Activated B cell treated with CpG ODN at 0.5 μM for 24 hours (primary cell): ENCODE measurements around the gene CFAP298. TPM values are rescaled to one million over a fixed set of nuclear protein-coding genes. Genes with fewer than 3 reads are reported as not detected.
"Not testable (repeated sequence)": the region's sequence is repeated elsewhere in the genome, so short reads cannot be mapped to it uniquely, and the experiment has no call there.

Experiments used
- ATAC-seq: fragments of 200-7000 bp; cut with Tn5 transposase; one replicate; pipeline ENCODE4 v1.10.0; 2021; ENCODE audit warnings: low read depth, mild to moderate bottlenecking, moderate library complexity
- CTCF ChIA-PET: fragments of 350-600 bp; sonication (Branson Sonifier 250); formaldehyde crosslinking; loops from one replicate; lab custom pipeline; 2021; ENCODE audit warnings: antibody characterized with exemption; lab: Charles Lee
- POLR2A ChIA-PET: fragments of 350-600 bp; sonication (Branson Sonifier 250); formaldehyde crosslinking; loops from one replicate; lab custom pipeline; 2021; ENCODE audit warnings: antibody characterized with exemption; lab: Charles Lee
- DNase-seq: peaks from one replicate; pipeline ENCODE4 v3.0.0; 2022
- H3K27ac Mint-ChIP-seq: one replicate; pipeline ENCODE4 v1.8.0; 2020; ENCODE audit warnings: mixed read lengths
- H3K27me3 Mint-ChIP-seq: one replicate; pipeline ENCODE4 v1.8.0; 2021; ENCODE audit warnings: mixed read lengths
- H3K36me3 Mint-ChIP-seq: one replicate; pipeline ENCODE4 v1.8.0; 2021; ENCODE audit warnings: low read depth, mixed read lengths
- H3K4me1 Mint-ChIP-seq: one replicate; pipeline ENCODE4 v1.8.0; 2021; ENCODE audit warnings: mixed read lengths
- H3K4me3 Mint-ChIP-seq: one replicate; pipeline ENCODE4 v1.8.0; 2020; ENCODE audit warnings: mild to moderate bottlenecking, mixed read lengths
- H3K9me3 Mint-ChIP-seq: one replicate; pipeline ENCODE4 v1.8.0; 2020; ENCODE audit warnings: mixed read lengths
- CTCF ChIP-seq: fragments of 200-600 bp; IDR thresholded peaks from one replicate; pipeline ENCODE4 v1.8.0; 2022; ENCODE audit warnings: antibody characterized with exemption, mild to moderate bottlenecking
- intact Hi-C: fragments of 100-400 bp; cut with micrococcal nuclease; formaldehyde crosslinking; loops from one replicate; pipeline ENCODE4 v1.15.1; 2024
- total RNA-seq: library from RNA; stranded (reverse); gene quantifications from 2 replicates; pipeline ENCODE4 v1.2.3, GENCODE V29; 2022

Gene CFAP298
- total RNA-seq, 1 donor from 2014 or later: 37.3 TPM

- Mint-ChIP-seq H3K27ac (no peak overlapping the region), H3K4me3 (no peak overlapping the region), H3K36me3 (peaks cover 27% of the 10 kb centered on the region), H3K27me3 (no peaks in the 10 kb centered on the region), H3K9me3 (no peaks in the 10 kb centered on the region), H3K4me1 (no peaks in the 10 kb centered on the region)
- intact Hi-C loops: no loop called here
- TF ChIP-seq CTCF: no peak
- ChIA-PET POLR2A (no interaction called here), CTCF (no interaction called here)
- no peak for DNase-seq
- no peak for ATAC-seq
These were observed 33.3 kb upstream of the CFAP298 start for GRCh38 chr21:32645261-32646182.

GRCh38 chr21:32641710-32642698, 29.8 kb upstream of the CFAP298 start:
- ChIA-PET CTCF (no interaction called here), POLR2A (no interaction called here)
- intact Hi-C loops: no loop called here
- Mint-ChIP-seq H3K27ac (no peak overlapping the region), H3K27me3 (no peaks in the 10 kb centered on the region), H3K36me3 (peaks cover 42% of the 10 kb centered on the region), H3K4me3 (no peak overlapping the region), H3K4me1 (no peaks in the 10 kb centered on the region), H3K9me3 (no peaks in the 10 kb centered on the region)
- DNase-seq (no peak), ATAC-seq (no peak)
- TF ChIP-seq CTCF: no peak

- ATAC-seq (no peak), DNase-seq (no peak)
- ChIA-PET CTCF (no interaction called here), POLR2A (no interaction called here)
- no peak overlapping the region for H3K27ac Mint-ChIP-seq
- no peak for TF ChIP-seq CTCF
- H3K4me3 Mint-ChIP-seq: no peak overlapping the region
- no peaks in the 10 kb centered on the region for H3K9me3 Mint-ChIP-seq
- peaks cover 12% of the 10 kb centered on the region for H3K36me3 Mint-ChIP-seq
- intact Hi-C loops: no loop called here
- peaks cover 13% of the 10 kb centered on the region for H3K27me3 Mint-ChIP-seq
- H3K4me1 Mint-ChIP-seq: no peaks in the 10 kb centered on the region
These were observed 14.5 kb upstream of the CFAP298 start for GRCh38 chr21:32626621-32627196.

- ATAC-seq, H3K9me3 Mint-ChIP-seq, intact Hi-C loops: not testable (repeated sequence)
These were observed 6.0 kb upstream of the CFAP298 start for GRCh38 chr21:32618218-32618617.

GRCh38 chr21:32613436-32614043, 1.4 kb upstream of the CFAP298 start:
- H3K4me1 Mint-ChIP-seq: peaks cover 12% of the 10 kb centered on the region
- no peak for DNase-seq
- no peak for TF ChIP-seq CTCF
- intact Hi-C loops: loop anchor here (2.0 to 5.0 kb wide), 4 partner anchors 655 to 881 kb away; partner anchors contain the start of gene SCAF4
- no peaks in the 10 kb centered on the region for H3K9me3 Mint-ChIP-seq
- H3K27ac Mint-ChIP-seq: peak overlapping the region; percentile 96
- no peak for ATAC-seq
- ChIA-PET CTCF (interaction anchor here (0.9 kb wide), 1 partner anchor 158 kb away, joined by 3 read pairs; the partner anchor contains the start of gene PAXBP1), POLR2A (interaction anchor here (1.1 to 2.3 kb wide), 3 partner anchors 114 to 866 kb away, joined by 5 to 7 read pairs (median 6); partner anchors contain the start of genes SYNJ1, TMEM50B and URB1)
- peaks cover 21% of the 10 kb centered on the region for H3K36me3 Mint-ChIP-seq
- peak overlapping the region; percentile 97 for H3K4me3 Mint-ChIP-seq
- peaks cover 2% of the 10 kb centered on the region for H3K27me3 Mint-ChIP-seq

More at GRCh38 chr21:32618218-32618617, 6.0 kb upstream of the CFAP298 start:
- H3K27ac Mint-ChIP-seq, H3K36me3 Mint-ChIP-seq, H3K4me3 Mint-ChIP-seq, DNase-seq, CTCF ChIA-PET, POLR2A ChIA-PET, H3K4me1 Mint-ChIP-seq: not testable (repeated sequence)
- peaks cover 23% of the 10 kb centered on the region for H3K27me3 Mint-ChIP-seq
